Adipocyte (in vitro differentiated cells): ENCODE results near the gene KIRREL3.

Experiments used
- DNase-seq: peaks from one replicate; pipeline ENCODE4 v3.0.0-alpha.2; 2015; ENCODE audit warnings: low read depth
- H3K27me3 ChIP-seq: replicated peaks from 2 replicates; pipeline ENCODE4 v1.7.0; 2013; ENCODE audit warnings: mild to moderate bottlenecking, low read length, moderate library complexity; ENCODE audit not compliant: control insufficient read depth, insufficient read depth
- H3K36me3 ChIP-seq: 2 replicates; pipeline ENCODE4 v1.7.0; 2013; ENCODE audit warnings: low read length, mild to moderate bottlenecking, moderate library complexity; ENCODE audit not compliant: control insufficient read depth, insufficient read depth, severe bottlenecking
- H3K4me1 ChIP-seq: 2 replicates; pipeline ENCODE4 v1.7.0; 2013; ENCODE audit warnings: mild to moderate bottlenecking, low read length, moderate library complexity; ENCODE audit not compliant: control insufficient read depth, insufficient read depth
- H3K4me3 ChIP-seq: 2 replicates; pipeline ENCODE4 v1.7.0; 2013; ENCODE audit warnings: mild to moderate bottlenecking, low read length, moderate library complexity
- H3K9ac ChIP-seq: 2 replicates; pipeline ENCODE4 v1.7.0; 2013; ENCODE audit warnings: mild to moderate bottlenecking, low read length, moderate library complexity
- H3K9me3 ChIP-seq: 2 replicates; pipeline ENCODE4 v1.7.0; 2013; ENCODE audit warnings: mild to moderate bottlenecking, low read length, moderate library complexity; ENCODE audit not compliant: control insufficient read depth

KIRREL3 gene

DNA sequence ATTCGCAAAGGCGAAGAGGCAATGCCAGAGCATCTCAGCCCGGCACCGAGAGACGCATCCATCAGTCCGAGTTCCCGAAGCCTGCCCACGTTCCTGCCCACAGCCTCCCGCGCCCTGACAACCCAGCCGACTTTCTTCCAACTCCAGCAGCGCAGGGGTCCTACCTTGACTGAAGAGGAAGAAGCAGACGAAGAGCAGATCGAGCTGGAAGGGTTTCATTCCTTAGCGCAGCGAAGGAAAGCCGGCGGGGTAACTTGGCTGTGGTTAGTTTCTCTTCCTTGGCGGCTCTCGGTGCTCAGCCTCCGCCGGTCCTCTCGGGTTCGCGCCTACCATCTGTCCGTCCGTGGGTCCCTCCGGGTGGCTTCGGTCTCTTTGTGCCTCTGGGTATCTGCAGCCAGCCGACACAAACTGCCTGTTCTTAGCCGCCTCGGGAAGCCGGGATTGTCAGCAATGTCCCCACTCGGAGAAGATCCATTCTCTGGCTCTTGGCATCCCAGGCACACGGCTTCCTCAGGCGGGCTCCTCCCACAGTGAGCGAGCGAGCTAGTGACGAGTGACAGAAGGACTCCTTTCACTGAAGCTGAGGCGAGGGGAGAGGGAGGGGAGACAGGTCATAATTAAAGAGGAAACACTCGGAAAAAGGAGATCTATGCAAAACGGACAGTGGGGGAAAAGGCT is at the start of gene KIRREL3:
Gene KIRREL3, minus strand, starts transcription at position 480 of the 678 bp plus-strand sequence.
- Histone ChIP-seq H3K9ac (peak within 1 kb of the TSS; percentile 52), H3K9me3 (no peaks in the 10 kb centered on the region), H3K4me1 (peaks cover 11% of the 10 kb centered on the region), H3K36me3 (no peaks in the 10 kb centered on the region), H3K4me3 (peak within 1 kb of the TSS; percentile 81), H3K27me3 (peaks cover 14% of the 10 kb centered on the region)
- DNase-seq, result peak; percentile 77

DNA sequence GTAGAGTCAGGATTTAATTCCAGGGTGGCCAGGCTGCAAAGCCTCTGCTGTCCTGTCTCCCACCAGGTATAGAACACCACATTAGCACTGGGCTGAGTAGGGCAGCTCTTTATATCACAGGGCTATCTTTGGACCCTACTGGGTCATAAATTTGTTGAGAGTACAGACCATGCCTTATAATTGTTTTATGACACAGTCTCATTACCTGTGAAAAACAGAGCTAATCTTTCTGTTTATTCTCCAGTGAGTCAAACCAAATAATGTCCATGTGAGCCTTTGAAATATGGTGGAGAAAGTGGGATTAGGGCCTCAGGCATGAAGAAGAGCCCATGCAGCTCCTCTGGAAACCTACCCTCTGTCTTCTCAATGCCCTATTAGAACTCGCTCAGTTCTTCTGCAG is 49.6 kb upstream of the KIRREL3 start:
- H3K4me3 ChIP-seq, result no peak overlapping the region
- peaks cover 7% of the 10 kb centered on the region for H3K4me1 ChIP-seq
- no peak overlapping the region for H3K9ac ChIP-seq
- no peaks in the 10 kb centered on the region for H3K27me3 ChIP-seq
- no peaks in the 10 kb centered on the region for H3K36me3 ChIP-seq
- DNase-seq, result no peak
- no peaks in the 10 kb centered on the region for H3K9me3 ChIP-seq

DNA sequence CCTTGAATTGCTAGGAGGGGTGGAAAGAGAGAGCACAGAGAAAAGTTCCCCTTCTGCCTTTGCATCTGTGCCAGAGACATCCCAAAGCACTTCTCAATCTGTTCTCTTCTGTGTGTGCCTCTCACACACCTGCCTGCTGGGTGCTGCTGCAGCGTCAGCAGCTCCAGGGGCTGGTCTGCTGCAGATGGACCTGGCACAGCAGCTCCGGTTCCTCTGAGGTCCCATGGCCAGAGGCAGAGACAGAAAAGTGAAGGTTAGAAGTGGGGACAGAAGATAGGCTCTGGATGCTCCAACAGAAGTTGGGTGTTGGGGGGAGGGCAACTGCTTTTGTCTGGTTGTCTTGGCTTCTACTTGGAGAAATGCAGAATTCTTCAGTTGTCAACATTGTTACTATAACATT is 48.9 kb upstream of the KIRREL3 start:
- no peaks in the 10 kb centered on the region for H3K27me3 ChIP-seq
- no peak overlapping the region for H3K9ac ChIP-seq
- H3K4me3 ChIP-seq, result no peak overlapping the region
- no peak for DNase-seq
- peaks cover 7% of the 10 kb centered on the region for H3K4me1 ChIP-seq
- no peaks in the 10 kb centered on the region for H3K36me3 ChIP-seq
- H3K9me3 ChIP-seq, result no peaks in the 10 kb centered on the region

DNA sequence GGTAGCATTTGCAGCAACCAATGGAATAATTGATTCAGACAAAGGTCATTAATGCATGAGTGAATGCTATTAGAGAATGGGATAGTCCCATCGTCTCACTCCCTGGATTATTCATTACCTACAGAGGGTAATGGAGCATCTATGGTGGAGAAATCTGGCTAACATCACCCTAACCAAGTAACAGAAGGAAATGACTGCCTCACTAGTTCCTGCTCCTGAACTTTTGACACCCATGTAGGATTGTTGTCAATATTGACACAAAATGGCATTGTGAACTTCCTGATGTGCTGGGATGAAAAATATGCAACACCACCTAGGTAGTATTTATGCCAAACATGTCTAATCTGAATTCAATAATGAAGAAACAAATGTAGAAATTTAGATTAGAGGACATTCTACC is 44.0 kb upstream of the KIRREL3 start:
- no peak for DNase-seq
- no peaks in the 10 kb centered on the region for H3K27me3 ChIP-seq
- H3K4me3 ChIP-seq, result no peak overlapping the region
- H3K4me1 ChIP-seq, result no peaks in the 10 kb centered on the region
- H3K36me3 ChIP-seq, result no peaks in the 10 kb centered on the region
- no peak overlapping the region for H3K9ac ChIP-seq
- no peaks in the 10 kb centered on the region for H3K9me3 ChIP-seq

DNA sequence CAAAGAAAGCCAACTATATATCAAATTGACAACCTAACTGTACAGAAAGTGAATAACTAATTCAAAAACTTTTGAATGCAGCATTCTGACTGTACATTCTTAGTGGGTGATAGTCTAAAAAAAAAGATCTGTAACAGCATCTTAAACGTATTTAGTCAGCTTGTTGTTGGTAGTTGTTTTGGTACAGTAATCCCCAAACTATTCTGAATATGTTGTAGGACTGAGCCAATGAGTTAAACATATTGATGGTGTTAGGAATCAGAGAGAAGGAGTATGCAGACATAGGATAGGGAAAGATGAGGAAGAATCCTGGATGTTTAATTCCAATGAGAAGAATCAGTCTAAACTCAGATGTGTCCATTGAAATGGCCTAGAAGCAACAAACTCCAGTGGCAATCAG is 41.9 kb upstream of the KIRREL3 start:
- Histone ChIP-seq H3K4me3 (no peak overlapping the region), H3K36me3 (no peaks in the 10 kb centered on the region), H3K9me3 (no peaks in the 10 kb centered on the region), H3K4me1 (no peaks in the 10 kb centered on the region), H3K27me3 (no peaks in the 10 kb centered on the region), H3K9ac (no peak overlapping the region)
- peak; percentile 56 for DNase-seq

DNA sequence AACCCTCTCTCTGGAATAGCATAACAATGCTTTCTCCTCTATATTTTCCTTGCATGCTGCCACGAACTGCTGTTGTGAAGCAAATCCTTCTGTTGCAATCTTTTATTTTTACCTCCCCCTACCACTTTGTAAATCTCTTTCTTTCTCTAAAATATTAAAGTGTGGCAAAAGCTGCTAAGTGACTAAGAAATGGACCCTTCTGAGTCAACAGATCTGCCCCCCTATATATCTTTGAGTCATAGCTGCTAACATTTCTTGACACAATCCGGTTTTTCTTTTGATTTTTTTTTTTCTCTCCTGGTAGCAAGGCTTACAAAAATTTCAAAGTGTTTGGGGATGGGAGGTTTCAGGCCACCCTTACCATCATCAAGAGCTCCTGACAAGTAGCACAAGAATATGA is 39.0 kb upstream of the KIRREL3 start:
- Histone ChIP-seq H3K4me1 (no peaks in the 10 kb centered on the region), H3K9me3 (no peaks in the 10 kb centered on the region), H3K9ac (no peak overlapping the region), H3K36me3 (no peaks in the 10 kb centered on the region), H3K27me3 (no peaks in the 10 kb centered on the region), H3K4me3 (no peak overlapping the region)
- DNase-seq, result no peak

DNA sequence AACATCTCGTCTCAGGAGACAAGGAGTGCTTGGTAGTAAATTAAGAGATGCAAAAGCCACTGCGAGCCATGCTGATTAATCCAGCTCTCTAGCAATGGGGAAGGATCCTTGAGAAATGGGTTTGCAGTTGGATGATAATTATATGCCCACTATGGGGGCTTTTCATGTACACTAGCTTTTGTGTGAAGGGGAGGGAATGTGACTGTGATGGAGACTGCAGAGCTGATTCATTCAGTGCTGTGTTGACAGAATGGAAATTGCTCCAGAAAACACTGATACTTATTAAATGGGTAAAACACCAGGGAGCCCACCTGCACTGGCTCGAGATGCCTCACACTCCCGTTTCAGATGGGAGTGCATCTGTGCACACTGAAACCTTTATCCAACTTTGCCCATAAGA is 37.0 kb upstream of the KIRREL3 start:
- Histone ChIP-seq H3K27me3 (no peaks in the 10 kb centered on the region), H3K4me3 (no peak overlapping the region), H3K36me3 (no peaks in the 10 kb centered on the region), H3K9ac (no peak overlapping the region), H3K9me3 (peaks cover 3% of the 10 kb centered on the region), H3K4me1 (no peaks in the 10 kb centered on the region)
- DNase-seq, result no peak

DNA sequence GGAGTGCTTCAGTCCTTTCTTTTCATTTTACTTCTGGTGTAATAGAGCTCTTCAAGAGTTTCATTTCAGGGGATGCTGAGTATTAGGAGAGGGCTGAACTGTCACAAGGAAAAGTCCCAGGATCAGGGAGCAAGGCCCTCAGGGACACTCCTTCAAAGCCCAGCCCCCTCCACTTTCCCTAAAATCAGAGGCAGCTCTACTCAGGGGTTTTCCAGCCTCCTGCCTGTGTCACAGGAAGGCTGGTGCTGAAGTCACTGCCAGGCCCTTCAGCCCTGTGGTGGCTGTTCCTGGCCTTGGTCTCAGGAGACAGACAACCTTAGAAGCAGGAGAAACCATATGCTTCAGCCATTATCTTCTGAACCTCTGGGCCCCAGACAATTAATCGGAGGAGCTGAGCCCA is 36.4 kb upstream of the KIRREL3 start:
- H3K4me3 ChIP-seq, result no peak overlapping the region
- no peak overlapping the region for H3K9ac ChIP-seq
- H3K27me3 ChIP-seq, result no peaks in the 10 kb centered on the region
- no peaks in the 10 kb centered on the region for H3K4me1 ChIP-seq
- no peaks in the 10 kb centered on the region for H3K36me3 ChIP-seq
- peaks cover 3% of the 10 kb centered on the region for H3K9me3 ChIP-seq
- DNase-seq, result no peak

DNA sequence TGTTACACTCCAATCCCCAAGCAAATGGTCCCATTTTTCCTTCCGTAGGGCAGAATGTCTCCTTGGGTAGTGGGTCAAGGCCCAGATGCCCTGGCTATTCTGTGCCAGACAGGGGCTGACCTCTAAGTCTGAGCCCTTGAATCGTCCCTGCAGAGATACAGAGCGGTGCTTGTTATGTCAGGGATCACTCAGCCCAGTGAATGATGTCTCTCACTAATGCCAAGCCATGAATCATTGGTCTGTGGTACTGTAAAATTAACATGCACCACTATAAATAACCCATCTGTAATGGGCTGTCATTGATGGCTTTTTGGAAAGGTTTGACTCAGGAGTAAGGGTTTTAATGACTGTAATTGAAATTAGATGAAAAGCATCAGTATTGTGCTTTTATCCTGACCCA is 35.3 kb upstream of the KIRREL3 start:
- Histone ChIP-seq H3K27me3 (peaks cover 11% of the 10 kb centered on the region), H3K9me3 (peaks cover 3% of the 10 kb centered on the region), H3K9ac (no peak overlapping the region), H3K36me3 (no peaks in the 10 kb centered on the region), H3K4me1 (no peaks in the 10 kb centered on the region), H3K4me3 (no peak overlapping the region)
- DNase-seq, result no peak

DNA sequence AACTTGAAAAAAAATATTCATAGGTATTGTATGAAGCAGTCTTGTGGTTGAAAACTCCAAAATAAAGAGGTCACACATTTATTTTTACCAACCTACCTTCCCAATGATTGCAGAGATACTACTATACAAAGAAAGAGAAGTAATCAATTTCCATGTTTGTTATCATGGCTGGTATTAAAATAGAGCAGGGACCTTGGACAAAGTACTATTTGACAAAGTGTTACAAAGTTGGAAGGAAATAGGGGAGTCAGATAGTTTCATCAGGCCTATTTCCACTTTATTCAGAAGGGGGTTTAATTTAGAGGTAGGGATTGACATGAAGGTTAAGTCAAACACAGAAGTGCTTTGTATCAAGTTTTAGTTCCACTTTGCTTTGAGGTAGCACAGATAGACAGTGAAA is 34.4 kb upstream of the KIRREL3 start:
- DNase-seq, result no peak
- Histone ChIP-seq H3K9me3 (peaks cover 3% of the 10 kb centered on the region), H3K9ac (no peak overlapping the region), H3K4me3 (no peak overlapping the region), H3K4me1 (no peaks in the 10 kb centered on the region), H3K27me3 (peaks cover 17% of the 10 kb centered on the region), H3K36me3 (no peaks in the 10 kb centered on the region)

DNA sequence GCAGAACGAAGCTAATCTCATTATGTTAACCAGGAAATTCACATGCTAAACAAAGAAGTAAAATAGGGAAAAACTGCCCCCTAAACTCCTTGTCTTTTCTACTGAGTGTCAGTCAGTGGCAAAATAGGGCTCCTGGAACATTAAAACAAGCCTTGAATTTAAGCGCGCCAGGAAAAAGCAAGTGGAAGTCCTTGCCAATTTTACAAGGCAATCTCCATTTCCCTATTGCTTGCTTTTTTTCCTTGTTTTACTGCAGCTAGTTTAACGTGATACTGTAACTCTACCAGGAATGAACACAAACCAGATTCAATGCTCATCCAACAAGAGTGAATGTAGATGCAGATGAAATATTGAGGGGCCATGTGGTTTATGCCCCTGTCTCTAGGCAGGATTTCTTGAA is 28.1 kb upstream of the KIRREL3 start:
- no peak for DNase-seq
- Histone ChIP-seq H3K9me3 (peaks cover 3% of the 10 kb centered on the region), H3K4me1 (no peaks in the 10 kb centered on the region), H3K9ac (no peak overlapping the region), H3K36me3 (no peaks in the 10 kb centered on the region), H3K4me3 (no peak overlapping the region), H3K27me3 (peaks cover 20% of the 10 kb centered on the region)

DNA sequence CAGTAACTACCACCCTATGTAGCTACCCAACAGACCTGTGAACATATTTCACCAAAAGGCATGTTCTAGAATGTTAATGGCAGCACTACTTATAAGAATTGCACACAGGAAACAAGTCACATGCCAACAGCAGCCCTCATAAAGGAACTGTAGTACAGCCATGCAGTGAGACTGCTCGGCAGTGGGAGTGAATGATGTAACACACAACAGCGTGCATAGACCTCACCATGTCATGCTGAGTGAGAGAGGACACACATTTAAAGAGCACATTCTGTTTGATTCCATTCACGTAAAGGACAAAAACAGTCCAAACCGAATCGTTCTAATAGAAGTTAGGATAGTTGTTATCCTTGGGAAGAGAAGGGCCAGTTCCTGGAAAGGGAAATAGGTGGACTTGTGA is 27.2 kb upstream of the KIRREL3 start:
- H3K4me1 ChIP-seq, result no peaks in the 10 kb centered on the region
- peaks cover 1% of the 10 kb centered on the region for H3K9me3 ChIP-seq
- H3K9ac ChIP-seq, result no peak overlapping the region
- peaks cover 20% of the 10 kb centered on the region for H3K27me3 ChIP-seq
- no peaks in the 10 kb centered on the region for H3K36me3 ChIP-seq
- H3K4me3 ChIP-seq, result no peak overlapping the region
- DNase-seq, result no peak
